MCF 10A (cell line): ENCODE data around the gene NYNRIN. TPM values are rescaled to one million over a fixed set of nuclear protein-coding genes. Genes with fewer than 3 reads are reported as not detected.
"Not testable (repeated sequence)": the region's sequence is repeated elsewhere in the genome, so short reads cannot be mapped to it uniquely, and the experiment has no call there.

ENCODE experiments used
- BruUV-seq: library from RNA; stranded (reverse); fragments of 400-500 nt; replicated peaks from 2 replicates; lab custom pipeline; 2021; lab: Mats Ljungman, UMichigan
- CTCF ChIA-PET: fragments of 300-600 bp; sonication (Branson Sonifier 250); formaldehyde crosslinking; extraction: SDS; loops from one replicate; lab custom pipeline; 2021; ENCODE audit warnings: antibody characterized with exemption, inconsistent platforms; lab: Yijun Ruan, JAX
- POLR2A ChIA-PET: fragments of 300-600, 350-650 bp; sonication (Branson Sonifier 250); formaldehyde crosslinking; extraction: SDS; loops from one replicate; lab custom pipeline; 2020; ENCODE audit warnings: antibody characterized with exemption, inconsistent platforms; lab: Yijun Ruan, JAX
- DNase-seq: peaks from one replicate; pipeline ENCODE4 v3.0.0-alpha.2; 2018; ENCODE audit not compliant: unreplicated experiment
- H3K27ac Mint-ChIP-seq: one replicate; pipeline ENCODE4 v1.8.0; 2022; ENCODE audit warnings: mild to moderate bottlenecking, low read depth, mixed read lengths; ENCODE audit not compliant: unreplicated experiment
- H3K27me3 Mint-ChIP-seq: one replicate; pipeline ENCODE4 v1.8.0; 2022; ENCODE audit warnings: mixed read lengths; ENCODE audit not compliant: insufficient read depth, unreplicated experiment
- H3K36me3 Mint-ChIP-seq: one replicate; pipeline ENCODE4 v1.8.0; 2022; ENCODE audit warnings: mild to moderate bottlenecking, moderate library complexity, mixed read lengths; ENCODE audit not compliant: insufficient read depth, unreplicated experiment
- H3K4me1 Mint-ChIP-seq: one replicate; pipeline ENCODE4 v1.8.0; 2022; ENCODE audit warnings: mixed read lengths; ENCODE audit not compliant: insufficient read depth, unreplicated experiment
- H3K4me3 Mint-ChIP-seq: one replicate; pipeline ENCODE4 v1.8.0; 2022; ENCODE audit warnings: mild to moderate bottlenecking, moderate library complexity, mixed read lengths; ENCODE audit not compliant: unreplicated experiment
- H3K9me3 Mint-ChIP-seq: one replicate; pipeline ENCODE4 v1.8.0; 2022; ENCODE audit warnings: mixed read lengths; ENCODE audit not compliant: unreplicated experiment
- CTCF ChIP-seq: fragments of 200-600 bp; IDR thresholded peaks from one replicate; pipeline ENCODE4 v1.8.0; 2022; ENCODE audit warnings: antibody characterized with exemption, mild to moderate bottlenecking; ENCODE audit not compliant: unreplicated experiment
- intact Hi-C: fragments of 100-400 bp; cut with micrococcal nuclease; formaldehyde crosslinking; loops from 2 replicates; pipeline ENCODE4 v1.14.1; 2022
- total RNA-seq: library from RNA; stranded (reverse); gene quantifications from 2 replicates; pipeline ENCODE4 v1.2.3, GENCODE V29; 2022

Gene NYNRIN
- total RNA-seq, 1 experiment from 2014 or later: not detected

GRCh38 chr14:24368562-24369252 lies 30.1 kb upstream of the NYNRIN start:
- BruUV-seq: no TSS peak
- H3K9me3 Mint-ChIP-seq: no peaks in the 10 kb centered on the region
- H3K27ac Mint-ChIP-seq: peak overlapping the region; percentile 63
- no peak for TF ChIP-seq CTCF
- intact Hi-C loops: no loop called here
- POLR2A ChIA-PET: no interaction called here
- CTCF ChIA-PET: interaction anchor here (0.6 to 0.8 kb wide), 2 partner anchors 11 to 1806 kb away, joined by 3 read pairs; no protein-coding TSS in a partner anchor
- peaks cover 7% of the 10 kb centered on the region for H3K36me3 Mint-ChIP-seq
- H3K4me1 Mint-ChIP-seq: peaks cover 24% of the 10 kb centered on the region
- DNase-seq: no peak
- no peaks in the 10 kb centered on the region for H3K27me3 Mint-ChIP-seq
- H3K4me3 Mint-ChIP-seq: no peak overlapping the region

GRCh38 chr14:24369463-24369862 lies 29.3 kb upstream of the NYNRIN start:
- CTCF ChIA-PET: interaction anchor here (1.0 to 2.5 kb wide), 3 partner anchors 29 to 62 kb away, joined by 3 to 17 read pairs (median 8); partner anchors contain the start of gene NYNRIN
- TF ChIP-seq CTCF: no peak

GRCh38 chr14:24369907-24370687 lies 28.7 kb upstream of the NYNRIN start:
- H3K4me3 Mint-ChIP-seq: no peak overlapping the region
- no peak for TF ChIP-seq CTCF
- no peaks in the 10 kb centered on the region for H3K27me3 Mint-ChIP-seq
- no TSS peak for BruUV-seq
- ChIA-PET CTCF (interaction anchor here (0.9 to 2.9 kb wide), 7 partner anchors 8 to 62 kb away, joined by 3 to 17 read pairs (median 8); partner anchors contain the start of gene NYNRIN), POLR2A (interaction anchor here (0.7 to 0.8 kb wide), 2 partner anchors 10 to 60 kb away, joined by 3 to 5 read pairs; partner anchors contain the start of genes CBLN3 and KHNYN)
- H3K27ac Mint-ChIP-seq: no peak overlapping the region
- intact Hi-C loops: no loop called here
- H3K36me3 Mint-ChIP-seq: peaks cover 7% of the 10 kb centered on the region
- DNase-seq: no peak
- peaks cover 20% of the 10 kb centered on the region for H3K4me1 Mint-ChIP-seq
- H3K9me3 Mint-ChIP-seq: no peaks in the 10 kb centered on the region

More at GRCh38 chr14:24369463-24369862, 29.3 kb upstream of the NYNRIN start:
- DNase-seq: no peak
- peaks cover 24% of the 10 kb centered on the region for H3K4me1 Mint-ChIP-seq
- H3K27me3 Mint-ChIP-seq: no peaks in the 10 kb centered on the region
- intact Hi-C loops: no loop called here
- H3K36me3 Mint-ChIP-seq: peaks cover 7% of the 10 kb centered on the region
- POLR2A ChIA-PET: no interaction called here
- BruUV-seq: no TSS peak
- no peak overlapping the region for H3K4me3 Mint-ChIP-seq
- peak overlapping the region; percentile 63 for H3K27ac Mint-ChIP-seq
- H3K9me3 Mint-ChIP-seq: no peaks in the 10 kb centered on the region

GRCh38 chr14:24370748-24371147 lies 28.1 kb upstream of the NYNRIN start:
- Mint-ChIP-seq H3K4me3 (no peak overlapping the region), H3K27me3 (no peaks in the 10 kb centered on the region), H3K27ac (no peak overlapping the region), H3K4me1 (peaks cover 15% of the 10 kb centered on the region), H3K9me3 (no peaks in the 10 kb centered on the region), H3K36me3 (peaks cover 7% of the 10 kb centered on the region)
- CTCF ChIA-PET: interaction anchor here (0.9 to 2.9 kb wide), 8 partner anchors 9 to 61 kb away, joined by 3 to 17 read pairs (median 7); no protein-coding TSS in a partner anchor
- no TSS peak for BruUV-seq
- DNase-seq: no peak
- POLR2A ChIA-PET: interaction anchor here (0.7 to 0.8 kb wide), 2 partner anchors 10 to 59 kb away, joined by 3 to 5 read pairs; partner anchors contain the start of genes CBLN3 and KHNYN
- intact Hi-C loops: no loop called here
- no peak for TF ChIP-seq CTCF

- DNase-seq, H3K27me3 Mint-ChIP-seq, BruUV-seq, H3K4me3 Mint-ChIP-seq, H3K27ac Mint-ChIP-seq, H3K4me1 Mint-ChIP-seq, H3K9me3 Mint-ChIP-seq, intact Hi-C loops, H3K36me3 Mint-ChIP-seq: not testable (repeated sequence)
- ChIA-PET POLR2A (interaction anchor here (1.5 kb wide), 1 partner anchor 54 kb away, joined by 3 read pairs; no protein-coding TSS in a partner anchor), CTCF (interaction anchor here (1.1 to 2.9 kb wide), 7 partner anchors 9 to 60 kb away, joined by 3 to 17 read pairs (median 8); no protein-coding TSS in a partner anchor)
These were observed 27.2 kb upstream of the NYNRIN start for GRCh38 chr14:24371605-24372004.
